ENCODE data around the gene PAPPA2. TPM values are rescaled to one million over a fixed set of nuclear protein-coding genes. Genes with fewer than 3 reads are reported as not detected.

Gene PAPPA2
- total RNA-seq, 2 experiments from 2014 or later, result 0.29 to 1.2 TPM

DNA sequence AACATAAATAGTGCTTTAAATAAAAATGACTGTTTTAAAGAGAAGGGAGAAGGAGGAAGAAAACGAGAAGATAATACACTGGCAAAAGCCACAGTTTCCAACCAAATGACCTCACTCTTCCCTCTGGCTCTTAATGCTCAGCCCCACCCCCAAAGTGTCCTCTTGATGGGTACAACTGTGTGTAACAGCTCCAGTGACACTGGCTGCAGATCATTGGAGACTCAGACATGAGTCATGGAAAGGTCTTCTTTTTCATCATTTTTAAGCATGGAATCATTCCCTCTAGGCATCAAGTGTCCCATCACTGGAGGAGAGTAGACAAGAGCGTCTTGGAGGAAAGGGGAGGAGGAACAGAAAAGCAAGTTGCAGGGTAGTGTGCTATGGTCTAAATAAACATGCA lies 333.0 kb downstream of the PAPPA2 start:
- POLR2A ChIA-PET, result no interaction called here
- CTCF ChIA-PET, result no interaction called here

DNA sequence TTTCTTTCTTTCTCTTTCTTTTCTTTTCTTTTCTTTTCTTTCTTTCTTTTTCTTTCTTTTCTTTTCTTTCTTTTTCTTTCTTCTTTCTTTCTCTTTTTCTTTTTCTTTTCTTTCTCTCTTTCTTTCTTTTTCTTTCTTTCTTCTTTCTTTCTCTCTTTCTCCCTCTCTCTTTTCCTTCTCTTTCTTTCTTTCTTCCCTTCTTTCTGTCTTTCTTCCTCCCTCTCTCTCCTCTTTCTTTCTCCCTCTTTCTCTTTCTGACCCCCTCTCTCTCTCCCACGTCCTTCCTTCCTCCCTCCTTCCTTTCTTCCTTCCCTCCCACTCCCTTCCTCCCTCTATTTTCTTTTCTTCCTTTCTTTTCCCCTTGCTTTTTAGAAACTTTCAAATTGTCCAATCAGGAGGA lies 333.6 kb downstream of the PAPPA2 start:
- POLR2A ChIA-PET, result no interaction called here
- CTCF ChIA-PET, result no interaction called here

DNA sequence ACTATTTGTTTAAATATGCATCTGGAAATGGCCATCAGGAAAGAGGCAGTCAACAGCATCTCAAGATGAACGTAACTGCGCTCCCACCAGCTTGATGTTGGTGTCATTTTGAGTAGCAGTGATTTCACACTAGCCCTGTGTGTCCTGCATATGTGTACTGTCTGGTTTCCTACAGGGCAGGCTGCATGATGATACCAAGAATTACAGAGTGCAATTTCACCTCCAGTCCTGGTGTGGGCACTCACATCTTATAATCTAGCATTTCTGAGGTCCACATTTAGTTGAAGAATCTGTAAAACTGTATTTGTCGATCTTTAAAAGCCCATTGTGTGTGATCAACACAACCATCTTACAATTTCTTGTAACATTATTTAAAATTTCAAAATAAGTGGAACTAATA lies 336.4 kb downstream of the PAPPA2 start:
- POLR2A ChIA-PET, result no interaction called here
- CTCF ChIA-PET, result no interaction called here

DNA sequence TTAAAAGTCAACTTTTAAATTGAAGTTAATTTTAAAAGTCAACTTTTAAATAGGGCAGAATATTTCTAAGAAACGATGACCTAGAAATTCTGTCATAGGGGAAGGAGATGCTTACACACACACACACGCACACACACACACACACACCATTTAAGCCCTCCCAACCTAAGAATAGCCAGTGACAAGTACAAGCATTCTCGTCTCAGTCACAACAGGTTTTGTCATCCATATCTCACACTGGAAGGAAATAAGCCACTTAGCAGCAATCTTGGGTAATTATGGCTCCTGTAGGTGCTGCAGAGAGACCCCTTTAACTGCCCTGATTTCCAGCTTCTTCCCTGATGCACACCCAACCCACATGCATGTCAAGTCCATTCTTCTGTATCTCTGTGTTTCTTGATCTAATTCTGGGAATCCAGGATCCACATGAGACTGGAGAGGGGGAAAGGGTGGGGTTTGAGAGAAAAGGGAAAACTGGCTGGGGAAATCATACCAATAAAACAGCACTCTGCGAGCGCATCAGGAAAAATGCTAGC lies 338.1 kb downstream of the PAPPA2 start:
- ChIA-PET CTCF (no interaction called here), POLR2A (no interaction called here)

DNA sequence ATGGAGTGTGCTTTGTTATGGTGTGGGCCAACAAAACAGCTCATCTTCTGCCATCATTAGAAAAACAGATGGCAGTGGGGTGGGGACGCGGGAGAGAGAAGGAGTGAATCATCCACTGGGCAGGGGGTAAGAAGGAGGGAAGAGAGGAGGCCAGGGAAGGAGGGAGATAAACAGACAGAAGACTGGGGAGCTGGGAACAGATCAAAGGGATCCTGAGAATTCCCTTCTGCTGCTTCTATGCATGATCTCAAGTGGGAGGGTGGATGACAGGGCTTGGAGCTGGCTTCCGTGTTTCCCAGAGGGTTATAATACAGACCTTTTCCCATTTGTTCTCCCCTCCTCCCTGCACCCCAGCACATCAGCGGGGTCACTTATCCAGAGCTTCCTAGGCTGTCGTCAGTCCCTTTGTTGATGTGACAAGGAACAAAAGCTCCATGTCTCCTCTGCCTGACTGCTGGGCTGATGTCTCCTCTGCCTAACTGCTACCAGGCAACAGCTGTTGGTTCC lies 338.6 kb downstream of the PAPPA2 start:
- ChIA-PET POLR2A (no interaction called here), CTCF (no interaction called here)

DNA sequence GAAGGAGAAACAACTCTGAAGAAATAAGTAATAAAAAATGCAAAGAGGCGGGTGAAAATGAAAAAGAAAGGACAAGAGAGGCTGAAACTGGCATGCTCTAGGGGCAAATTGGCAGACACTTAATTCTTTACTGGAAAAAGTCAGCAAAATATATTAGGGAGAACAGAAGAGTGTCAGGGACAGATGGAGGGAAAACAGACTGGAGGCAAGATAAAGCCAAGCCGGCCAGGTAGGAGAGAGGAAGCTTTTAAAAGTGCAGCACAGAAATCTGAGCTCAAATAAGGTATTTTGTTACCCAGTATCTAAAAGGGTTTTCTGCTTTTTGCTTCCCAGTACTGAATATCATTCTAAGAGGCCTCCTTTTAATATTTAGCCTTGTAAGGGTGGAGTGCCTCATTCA lies 339.3 kb downstream of the PAPPA2 start:
- POLR2A ChIA-PET, result no interaction called here
- CTCF ChIA-PET, result no interaction called here

DNA sequence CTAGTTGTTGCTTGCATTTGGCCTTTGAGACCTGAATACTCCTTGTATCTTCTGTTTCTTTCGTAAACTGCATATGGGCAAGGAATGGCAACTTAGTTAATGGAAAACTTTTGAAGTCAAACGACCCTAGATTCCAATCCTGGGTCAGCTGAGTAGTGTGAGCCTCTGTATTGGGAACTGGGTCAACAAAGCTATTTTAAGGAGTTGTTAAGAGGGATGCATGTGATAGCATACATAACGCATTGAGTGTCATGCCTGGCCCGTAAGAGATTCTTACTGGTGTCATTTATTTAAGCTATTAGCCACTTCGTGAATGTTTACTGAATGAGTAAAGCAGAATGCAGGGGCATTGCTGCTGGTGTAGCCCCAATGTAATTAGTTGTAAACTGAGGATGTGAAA lies 340.1 kb downstream of the PAPPA2 start:
- CTCF ChIA-PET, result no interaction called here
- POLR2A ChIA-PET, result no interaction called here

DNA sequence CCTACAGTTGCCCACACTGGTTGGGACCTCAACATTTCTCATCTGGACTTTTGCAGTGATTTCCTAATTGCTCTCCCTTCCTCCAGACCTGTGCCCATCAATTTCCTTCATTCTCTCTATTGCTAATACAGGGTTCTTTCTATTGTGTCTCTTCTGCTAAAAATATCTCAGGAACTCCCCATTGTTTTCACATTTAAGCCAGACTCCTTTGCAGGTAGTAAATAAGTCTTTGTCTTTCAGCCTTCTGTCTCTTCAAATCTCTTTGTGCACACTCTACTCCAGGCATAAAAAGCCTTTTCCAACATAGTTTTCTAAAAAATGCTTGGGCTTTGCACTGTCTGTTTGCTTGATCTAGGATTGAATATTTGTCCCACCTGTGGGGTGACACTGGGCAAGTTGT lies 340.6 kb downstream of the PAPPA2 start:
- ChIA-PET CTCF (no interaction called here), POLR2A (no interaction called here)

DNA sequence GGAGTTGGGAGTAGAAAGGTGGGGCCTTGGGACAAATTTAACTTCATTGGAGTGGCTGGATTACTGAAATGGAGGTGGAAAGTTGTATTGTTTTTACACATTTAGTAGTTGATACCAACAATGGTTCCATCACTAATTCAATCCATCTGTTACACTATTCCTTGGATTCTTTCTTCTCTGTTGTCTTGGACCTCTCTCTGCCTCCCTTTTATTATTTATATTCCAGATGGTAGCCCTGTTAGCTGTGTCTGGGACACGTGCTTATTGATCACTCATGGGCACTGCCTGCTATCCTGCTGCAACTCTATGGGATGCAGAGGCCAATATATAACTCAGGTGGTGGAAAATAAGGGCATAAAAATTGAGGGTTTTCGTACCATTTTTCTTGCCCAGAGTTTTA lies 346.3 kb downstream of the PAPPA2 start:
- POLR2A ChIA-PET, result no interaction called here
- CTCF ChIA-PET, result no interaction called here

DNA sequence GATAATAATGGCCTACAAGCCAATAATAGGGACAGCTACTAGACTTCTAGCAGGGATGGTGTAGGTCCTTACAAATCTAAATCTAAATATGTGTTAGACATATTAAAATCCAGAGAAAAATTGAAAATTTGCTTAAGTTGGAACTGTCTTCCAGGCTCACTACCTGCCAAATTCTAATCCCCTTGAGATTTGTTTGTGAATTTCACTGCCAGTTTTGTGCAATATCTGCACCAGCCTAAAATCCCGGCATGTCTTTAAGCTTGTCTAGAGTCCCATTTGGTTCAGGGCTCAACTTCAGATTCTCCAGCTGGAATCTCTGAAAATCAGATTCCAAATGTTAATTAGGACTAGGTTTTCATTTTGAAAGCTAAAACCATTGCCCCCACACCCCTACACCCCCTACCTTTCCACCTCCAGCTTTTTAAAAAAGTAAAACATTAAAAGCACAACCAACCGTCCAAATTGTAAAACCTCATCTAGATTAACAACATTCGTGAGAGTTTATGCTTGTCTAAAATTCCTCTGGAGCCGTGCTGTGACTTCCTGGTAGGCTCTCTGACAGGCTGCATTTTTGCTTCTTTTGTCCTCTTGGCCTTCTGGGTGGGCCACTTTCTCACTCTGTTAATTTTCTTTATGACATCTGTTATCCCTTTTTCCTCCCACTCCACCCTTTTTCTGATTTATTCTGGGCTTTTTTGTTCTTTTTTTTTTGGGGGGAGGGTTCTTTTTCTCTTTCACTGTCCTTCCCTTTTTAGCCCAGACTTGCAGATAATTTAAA lies 348.7 kb downstream of the PAPPA2 start:
- POLR2A ChIA-PET, result no interaction called here
- CTCF ChIA-PET, result no interaction called here

DNA sequence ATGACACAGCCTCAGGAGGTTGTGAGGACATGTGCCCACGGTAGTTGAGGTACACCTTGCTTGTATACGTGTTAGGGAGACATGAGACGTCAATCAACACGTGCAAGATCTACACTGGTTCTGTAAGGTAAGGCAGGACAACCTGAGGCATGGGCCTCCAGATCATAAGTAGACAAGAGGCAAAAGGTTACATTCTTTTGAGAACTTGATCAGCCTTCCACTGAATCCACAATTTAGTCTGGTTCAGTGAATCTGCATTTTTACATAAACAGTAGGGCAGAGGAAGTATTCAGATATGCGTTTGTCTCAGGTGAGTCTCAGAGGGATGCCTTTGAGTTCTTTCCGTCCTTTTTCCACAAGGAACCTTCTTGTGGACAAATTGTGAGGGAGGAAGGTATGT lies 352.6 kb downstream of the PAPPA2 start:
- ChIA-PET POLR2A (no interaction called here), CTCF (no interaction called here)

DNA sequence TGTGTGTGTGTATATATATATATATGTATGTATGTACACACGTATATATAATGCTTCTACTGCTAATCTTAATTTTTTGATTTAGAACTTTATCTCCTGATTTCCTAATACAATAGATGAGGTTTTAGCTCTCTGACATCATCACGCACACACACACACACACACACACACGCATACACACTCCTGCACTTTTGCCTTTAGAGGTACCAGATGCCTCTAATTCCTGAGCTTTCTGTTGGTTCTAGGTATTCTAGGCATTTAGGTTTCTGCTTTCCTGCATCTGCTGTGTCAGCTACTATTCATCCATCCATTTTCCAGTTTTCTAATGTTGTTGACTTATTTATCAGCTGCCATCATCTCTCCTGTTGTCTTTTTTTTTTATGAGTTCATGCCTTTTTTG lies 353.3 kb downstream of the PAPPA2 start:
- ChIA-PET CTCF (no interaction called here), POLR2A (no interaction called here)

DNA sequence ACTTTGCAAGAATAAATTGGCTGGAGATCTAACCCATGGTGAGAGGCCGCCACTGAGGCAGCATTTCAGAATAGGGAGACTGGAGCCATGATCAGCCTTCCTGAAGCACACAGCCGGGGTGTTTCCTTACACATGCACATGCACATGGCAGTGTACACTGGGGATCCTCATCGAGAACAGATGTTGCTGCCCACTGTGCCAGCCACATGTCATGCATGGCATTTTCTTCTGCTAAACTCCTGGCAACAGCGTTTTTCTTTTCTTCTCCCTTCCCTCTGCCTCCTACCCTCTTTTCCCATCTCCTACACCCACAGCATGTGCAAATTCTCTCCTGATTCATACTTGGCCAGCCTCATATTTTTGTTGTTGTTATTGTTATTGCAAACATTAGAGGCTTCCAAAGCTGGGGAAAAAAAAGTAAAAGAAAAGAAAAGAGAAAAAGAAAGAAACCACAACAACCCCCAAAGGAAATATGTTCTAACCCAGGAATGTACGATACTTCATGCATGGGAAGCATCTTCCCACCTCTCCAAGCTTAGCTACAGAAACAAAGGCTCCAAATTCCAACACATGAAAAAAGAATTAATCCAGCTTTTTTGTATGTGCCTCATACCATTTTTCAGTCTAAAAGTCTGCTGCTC lies 357.5 kb downstream of the PAPPA2 start:
- ChIA-PET POLR2A (no interaction called here), CTCF (no interaction called here)

DNA sequence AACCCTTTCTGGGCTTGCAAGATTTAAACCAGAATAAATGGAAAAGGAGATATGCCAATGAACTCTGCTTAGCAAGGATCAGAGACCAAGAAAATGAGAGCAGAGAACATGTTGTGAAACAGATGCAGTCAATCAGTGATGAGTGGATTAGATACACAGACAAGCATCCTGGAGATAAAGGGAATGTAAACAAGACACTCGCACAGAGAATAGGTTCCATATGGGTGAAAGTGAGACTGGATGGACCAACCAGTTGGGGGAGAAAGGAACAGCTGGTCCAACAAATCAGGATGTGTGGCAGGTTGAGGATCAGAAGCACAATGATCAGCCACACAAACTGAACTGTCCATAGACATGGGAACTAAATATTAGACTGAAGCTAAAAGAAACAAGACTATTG lies 363.3 kb downstream of the PAPPA2 start:
- ChIA-PET POLR2A (no interaction called here), CTCF (no interaction called here)

DNA sequence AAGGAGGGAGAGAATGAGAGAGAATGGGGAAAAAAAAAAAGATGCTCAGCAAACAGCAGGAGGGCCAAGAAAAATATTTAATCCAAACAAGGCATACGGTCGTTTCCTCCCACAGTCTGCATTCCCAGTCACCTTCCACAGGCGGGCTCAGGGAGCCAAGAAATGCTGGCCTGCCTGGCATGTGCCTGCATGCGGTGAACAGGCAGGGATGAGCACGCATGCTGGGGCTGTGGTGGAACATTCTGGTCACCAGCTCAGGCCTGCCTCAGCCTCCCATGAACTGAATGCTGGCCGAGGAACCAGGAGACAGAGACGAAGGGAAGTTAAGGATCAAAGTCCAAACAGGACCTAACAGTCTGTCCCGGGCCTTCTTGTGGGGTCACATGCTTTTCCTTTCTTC lies 366.3 kb downstream of the PAPPA2 start:
- CTCF ChIA-PET, result no interaction called here
- POLR2A ChIA-PET, result no interaction called here

DNA sequence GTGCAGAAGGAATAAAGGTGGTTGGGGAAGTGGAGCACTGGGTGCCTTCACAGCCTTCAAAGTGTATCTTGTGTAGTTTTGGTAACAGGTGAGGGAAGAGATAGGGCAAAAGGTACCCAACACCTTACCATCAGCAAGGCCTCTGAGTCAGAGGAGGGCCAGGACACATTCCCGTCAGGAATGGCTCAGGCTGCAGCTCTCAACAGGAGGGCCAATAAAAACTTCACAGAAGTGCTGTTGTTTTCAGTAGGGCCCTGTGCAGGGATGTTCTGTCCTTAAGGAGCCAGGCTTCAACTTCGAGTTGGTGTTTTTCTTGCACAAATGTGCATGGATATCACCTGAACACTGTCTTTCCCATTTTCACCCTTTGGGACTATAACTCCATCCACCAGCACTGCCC lies 368.2 kb downstream of the PAPPA2 start:
- ChIA-PET CTCF (no interaction called here), POLR2A (no interaction called here)

DNA sequence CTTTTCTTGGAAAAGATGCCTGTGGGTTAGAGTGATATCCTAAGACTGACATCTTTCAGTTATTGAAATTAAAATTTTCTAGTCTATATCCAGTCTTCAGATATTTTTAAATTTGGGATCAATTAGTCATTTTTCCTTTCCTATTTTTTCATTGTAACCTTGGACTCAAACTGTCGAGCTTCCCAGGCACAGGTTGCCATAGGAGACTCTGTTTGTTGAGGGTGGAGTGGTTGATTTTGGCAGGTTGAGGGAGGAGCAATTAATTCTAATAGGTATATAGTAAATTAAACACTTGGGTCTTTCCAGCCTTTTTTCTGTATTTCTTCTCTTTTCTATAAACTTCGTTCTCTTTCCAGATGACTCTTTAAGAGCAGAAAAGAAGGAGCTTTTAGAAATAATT lies 374.7 kb downstream of the PAPPA2 start:
- CTCF ChIA-PET, result no interaction called here
- POLR2A ChIA-PET, result no interaction called here

DNA sequence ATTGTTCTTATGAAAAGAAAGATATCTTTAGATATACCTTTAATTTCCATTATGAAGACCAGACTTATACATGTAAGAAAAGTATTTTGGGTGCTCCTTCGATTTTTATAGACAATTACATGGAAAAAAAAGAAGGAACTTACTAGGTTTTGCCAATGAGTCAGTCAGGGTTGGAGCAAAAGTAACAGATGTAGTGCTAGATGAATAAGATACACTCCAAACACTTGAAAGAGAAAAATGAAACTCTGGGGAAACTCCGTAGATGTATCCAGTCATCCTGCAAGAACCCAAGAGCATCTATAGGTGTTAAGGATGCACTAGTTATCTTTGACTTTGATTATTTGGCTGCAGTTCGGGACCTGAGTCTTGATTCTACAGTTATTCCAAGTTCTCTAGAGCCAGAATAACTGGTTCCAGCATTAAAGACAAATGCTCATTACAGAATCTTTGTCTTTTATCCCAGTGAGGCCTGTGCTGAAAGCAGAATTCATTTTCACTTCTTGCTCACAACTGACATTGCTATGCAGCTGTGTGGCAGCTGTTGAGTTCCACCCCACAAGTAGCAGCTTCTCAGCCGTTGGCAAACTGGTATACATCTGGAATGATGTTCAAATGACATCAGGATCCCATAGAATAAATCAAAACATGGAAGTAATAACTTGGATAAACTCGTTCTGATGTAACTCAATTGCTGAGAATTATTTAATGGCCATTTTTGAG lies 375.5 kb downstream of the PAPPA2 start:
- ChIA-PET POLR2A (no interaction called here), CTCF (no interaction called here)

DNA sequence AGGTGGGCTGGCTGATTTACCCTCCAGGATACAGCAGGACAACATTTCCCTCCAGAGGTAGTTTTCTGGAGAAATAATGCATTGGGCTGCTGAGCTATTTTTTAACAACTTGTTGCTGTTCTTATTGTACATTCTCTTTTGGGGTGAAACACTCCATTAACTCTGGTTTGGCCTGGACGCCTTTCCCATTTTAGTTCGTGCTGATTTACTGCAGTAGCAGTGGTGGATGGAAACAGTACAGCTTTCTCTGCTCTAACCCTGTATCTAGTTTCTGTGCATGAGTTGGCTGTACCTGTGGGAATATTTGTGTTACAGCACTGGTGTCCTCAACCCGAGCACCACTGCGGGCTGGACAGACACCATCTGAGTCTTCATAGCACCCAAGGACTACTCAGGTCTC lies 376.2 kb downstream of the PAPPA2 start:
- POLR2A ChIA-PET, result no interaction called here

DNA sequence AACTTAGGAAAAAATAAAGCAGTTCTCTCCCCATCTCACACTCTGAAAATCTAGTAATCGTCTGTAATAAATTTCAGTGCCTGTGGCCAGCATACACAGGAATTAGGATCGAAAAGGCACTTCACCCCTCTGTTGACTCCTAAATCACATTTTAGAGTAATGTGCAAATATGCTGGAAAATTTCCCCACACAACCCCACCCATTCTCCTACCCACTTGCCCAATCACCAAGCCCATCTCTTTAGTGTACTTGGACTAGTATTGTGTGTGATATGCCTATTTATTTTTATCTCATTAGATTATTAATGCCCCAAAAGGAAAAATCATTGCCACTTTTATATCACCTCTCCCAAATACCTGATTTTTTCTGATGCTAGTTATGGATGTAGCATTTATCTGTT lies 378.3 kb downstream of the PAPPA2 start:
- ChIA-PET POLR2A (no interaction called here), CTCF (no interaction called here)

More for the DNA sequence above, 376.2 kb downstream of the PAPPA2 start:
- CTCF ChIA-PET, result no interaction called here
